Endothelial cell of umbilical vein (primary cell): ENCODE measurements around the gene RSPH1. TPM values are rescaled to one million over a fixed set of nuclear protein-coding genes. Genes with fewer than 3 reads are reported as not detected.

Experiments
- BruUV-seq: library from RNA; stranded (reverse); fragments of 400-500 nt; replicated peaks from 2 replicates; lab custom pipeline; 2021; lab: Mats Ljungman, UMichigan
- CTCF ChIA-PET: fragments of 300-600, 350-600 bp; sonication (Branson Sonifier 250); formaldehyde crosslinking; loops from one replicate; lab custom pipeline; 2021; ENCODE audit warnings: antibody characterized with exemption, inconsistent platforms; lab: Charles Lee
- POLR2A ChIA-PET: fragments of 300-600, 350-600 bp; sonication (Branson Sonifier 250); formaldehyde crosslinking; loops from one replicate; lab custom pipeline; 2021; ENCODE audit warnings: antibody characterized with exemption, inconsistent platforms; lab: Charles Lee
- DNase-seq: peaks from one replicate; pipeline ENCODE4 v3.0.0-alpha.2; 2011; ENCODE audit warnings: low read depth, low spot score
- FAIRE-seq: peaks from 2 replicates; lab custom pipeline; 2011; peaks lifted over from hg19 to GRCh38; lab: Jason Lieb, UNC
- H2AFZ ChIP-seq: 2 replicates; pipeline ENCODE4 v1.6.0; 2012; ENCODE audit warnings: low read depth, low read length, control low read depth, inconsistent platforms
- H3K27ac ChIP-seq: 2 replicates; pipeline ENCODE4 v1.5.1; 2011; ENCODE audit warnings: low read depth, mild to moderate bottlenecking, control low read depth, low read length, moderate library complexity; ENCODE audit not compliant: insufficient read depth
- H3K27me3 ChIP-seq, 2 experiments: 2 replicates each; pipeline versions ENCODE4 v1.6.0 to v1.6.1; 2011; ENCODE audit warnings: low read length in 2 of 2, mixed read lengths in 1 of 2; ENCODE audit not compliant: control insufficient read depth in 2 of 2, insufficient read depth in 2 of 2
- H3K36me3 ChIP-seq, 2 experiments: 2 replicates in 1 of 2; 3 replicates in 1 of 2; pipeline ENCODE4 v1.5.1; 2011; ENCODE audit warnings: low read length in 2 of 2, mild to moderate bottlenecking in 1 of 2, moderate library complexity in 1 of 2; ENCODE audit not compliant: control insufficient read depth in 2 of 2, insufficient read depth in 2 of 2; ENCODE audit errors: extremely low read depth in 1 of 2
- H3K4me1 ChIP-seq: 3 replicates; pipeline ENCODE4 v1.5.1; 2011; ENCODE audit warnings: mild to moderate bottlenecking, low read length; ENCODE audit not compliant: control insufficient read depth, insufficient read depth; ENCODE audit errors: extremely low read depth
- H3K4me2 ChIP-seq: 2 replicates; pipeline ENCODE4 v1.6.1; 2011; ENCODE audit warnings: low read length, control low read depth, mixed read lengths; ENCODE audit not compliant: insufficient read depth
- H3K4me3 ChIP-seq, 3 experiments: fragments of 200-600 bp in 1 of 3; sonication (generic), shearing (Covaris generic) in 1 of 3; replicated peaks in 1 of 3; 2 replicates each; pipeline ENCODE4 v1.5.1; 2011 to 2016; ENCODE audit warnings: control low read depth in 3 of 3, low read length in 3 of 3, mild to moderate bottlenecking in 2 of 3, inconsistent platforms in 1 of 3, low read depth in 1 of 3, moderate library complexity in 1 of 3; ENCODE audit not compliant: insufficient read depth in 1 of 3
- H3K79me2 ChIP-seq: 2 replicates; pipeline ENCODE4 v1.6.0; 2012; ENCODE audit warnings: low read length, inconsistent platforms; ENCODE audit not compliant: control insufficient read depth, insufficient read depth
- H3K9ac ChIP-seq: replicated peaks from 2 replicates; pipeline ENCODE3; 2011; ENCODE audit warnings: low read length, control low read depth; ENCODE audit not compliant: insufficient read depth; ENCODE audit errors: extremely low read depth
- H3K9me1 ChIP-seq: replicated peaks from 3 replicates; pipeline ENCODE4 v1.6.0; 2011; ENCODE audit warnings: mild to moderate bottlenecking, low read length; ENCODE audit not compliant: control insufficient read depth, insufficient read depth; ENCODE audit errors: extremely low read depth
- H3K9me3 ChIP-seq: replicated peaks from 2 replicates; pipeline ENCODE4 v1.5.1; 2012; ENCODE audit warnings: low read length, inconsistent platforms; ENCODE audit not compliant: control insufficient read depth, insufficient read depth
- H4K20me1 ChIP-seq: replicated peaks from 2 replicates; pipeline ENCODE3; 2011; ENCODE audit warnings: mild to moderate bottlenecking, low read length; ENCODE audit not compliant: control insufficient read depth, insufficient read depth; ENCODE audit errors: extremely low read depth
- CTCF ChIP-seq, 2 donors: IDR thresholded peaks; 1 replicate in 1 of 2; 2 replicates in 1 of 2; pipeline ENCODE4 v1.5.1; 2011; ENCODE audit warnings: low read length in 2 of 2, mild to moderate bottlenecking in 2 of 2, moderate library complexity in 2 of 2, control low read depth in 1 of 2, inconsistent platforms in 1 of 2, low read depth in 1 of 2; ENCODE audit not compliant: insufficient read depth in 1 of 2; ENCODE audit errors: extremely low read depth in 1 of 2
- FOS ChIP-seq: IDR thresholded peaks from 2 replicates; pipeline ENCODE4 v1.6.1; 2011; ENCODE audit warnings: mild to moderate bottlenecking, low read length, moderate library complexity, borderline replicate concordance; ENCODE audit not compliant: insufficient read depth
- GATA2 ChIP-seq: IDR thresholded peaks from 2 replicates; pipeline ENCODE4 v1.7.0; 2011; ENCODE audit warnings: low read depth, mild to moderate bottlenecking, moderate library complexity, mixed read lengths, low read length; ENCODE audit not compliant: insufficient read length, insufficient read depth
- JUN ChIP-seq: IDR thresholded peaks from 2 replicates; pipeline ENCODE4 v1.6.1; 2011; ENCODE audit warnings: borderline replicate concordance, low read depth; ENCODE audit not compliant: insufficient read length, insufficient read depth
- MYC ChIP-seq: IDR thresholded peaks from one replicate; pipeline ENCODE4 v1.6.1; 2011; ENCODE audit warnings: mild to moderate bottlenecking, low read depth, low read length
- POLR2AphosphoS5 ChIP-seq: IDR thresholded peaks from 2 replicates; pipeline ENCODE4 v1.6.1; 2012; ENCODE audit warnings: low read depth, mild to moderate bottlenecking, control low read depth, low read length, moderate library complexity; ENCODE audit not compliant: insufficient read depth
- dilution Hi-C: fragments of 300-500 bp; cut with MboI; formaldehyde crosslinking; loops from one replicate; pipeline ENCODE4 v1.15.0; 2019; ENCODE audit warnings: low sequenced_read_pairs; ENCODE audit not compliant: extremely low pct_ligation_motif_present
- intact Hi-C: fragments of 100-400 bp; cut with micrococcal nuclease; formaldehyde crosslinking; loops from one replicate; pipeline ENCODE4 v1.10.0; 2022
- polyA plus RNA-seq, 4 experiments: library from polyadenylated mRNA; depleted of rRNA in 3 of 4; stranded (reverse) in 3 of 4; unstranded in 1 of 4; fragments of >200 nt; gene quantifications; 2 replicates each; pipeline versions ENCODE4 v1.2.1 to v1.2.3, GENCODE V29; 2011 to 2012; ENCODE audit warnings: missing spikeins in 1 of 4
- total RNA-seq: library from RNA; stranded (reverse); gene quantifications from 2 replicates; pipeline ENCODE4 v1.2.3, GENCODE V29; 2021

RSPH1 gene
- total and polyA plus RNA-seq, 2 donors (not counting 3 experiments of a cell fraction or from before 2014, with no cell fraction given) = 0.08 TPM; not detected in 1

- no peak overlapping the region for H3K9ac ChIP-seq
- no peaks in the 10 kb centered on the region for H4K20me1 ChIP-seq
- dilution Hi-C loops (no loop called here), intact Hi-C loops (no loop called here)
- no peaks in the 10 kb centered on the region for H3K9me3 ChIP-seq
- no peaks in the 10 kb centered on the region for H3K9me1 ChIP-seq
- no peak overlapping the region for H3K4me3 ChIP-seq
- no peak overlapping the region for H3K4me2 ChIP-seq
- FAIRE-seq (no peak), DNase-seq (no peak)
- H2AFZ ChIP-seq = no peak overlapping the region
- H3K27me3 ChIP-seq = peaks cover 0 to 5% of the 10 kb centered on the region in 2 experiments
- BruUV-seq = no TSS peak
- ChIA-PET POLR2A (no interaction called here), CTCF (interaction anchor here (1.2 kb wide), 1 partner anchor 167 kb away, joined by 6 read pairs; no protein-coding TSS in a partner anchor)
- H3K4me1 ChIP-seq = peaks cover 12% of the 10 kb centered on the region
- H3K79me2 ChIP-seq = no peaks in the 10 kb centered on the region
- no peaks in the 10 kb centered on the region for H3K36me3 ChIP-seq
- TF ChIP-seq GATA2 (no peak), CTCF (IDR thresholded peaks at IDR 0.05; ENCODE audit: extremely low read depth in 1 of 2, insufficient read depth in 1 of 2, low read depth in 1 of 2, low read length in 2 of 2) (no peak), JUN (no peak), POLR2AphosphoS5 (no peak), MYC (no peak), FOS (no peak)
- no peak overlapping the region for H3K27ac ChIP-seq
These were observed 19.4 kb downstream of the RSPH1 start for GRCh38 chr21:42476388-42477331.
